B cell (primary cell): Measurements from ENCODE around the gene CIP2A. TPM values are rescaled to one million over a fixed set of nuclear protein-coding genes. Genes with fewer than 3 reads are reported as not detected.

Experiments
- ATAC-seq: fragments of 200-7000 bp; cut with Tn5 transposase; one replicate; pipeline ENCODE4 v1.10.0; 2021; ENCODE audit warnings: low read depth, mild to moderate bottlenecking, moderate number of reproducible peaks, moderate library complexity
- CTCF ChIA-PET: fragments of 350-600 bp; sonication (Branson Sonifier 250); formaldehyde crosslinking; loops from one replicate; lab custom pipeline; 2021; ENCODE audit warnings: antibody characterized with exemption, inconsistent platforms; lab: Charles Lee
- POLR2A ChIA-PET: fragments of 350-600 bp; sonication (Branson Sonifier 250); formaldehyde crosslinking; loops from one replicate; lab custom pipeline; 2021; ENCODE audit warnings: antibody characterized with exemption; lab: Charles Lee
- DNase-seq: peaks from one replicate; pipeline ENCODE4 v3.0.0; 2013
- H2AFZ ChIP-seq: 2 replicates; pipeline ENCODE4 v1.6.1; 2012; ENCODE audit warnings: mild to moderate bottlenecking, low read depth, low read length; ENCODE audit not compliant: insufficient read depth, poor library complexity, severe bottlenecking
- H3K27ac ChIP-seq, 2 donors: 1 replicate in 1 of 2; 2 replicates in 1 of 2; pipeline ENCODE4 v1.5.1; 2012 to 2013; ENCODE audit warnings: low read length in 2 of 2, mild to moderate bottlenecking in 2 of 2, moderate library complexity in 1 of 2
- H3K27me3 ChIP-seq, 4 experiments: fragments of 200-600 bp in 1 of 4; sonication (generic) in 1 of 4; replicated peaks in 1 of 4; 1 replicate in 2 of 4; 2 replicates in 2 of 4; pipeline versions ENCODE4 v1.6.1 to v1.7.0; 2013 to 2016; ENCODE audit warnings: low read length in 3 of 4, mild to moderate bottlenecking in 2 of 4, mixed read lengths in 1 of 4, moderate library complexity in 1 of 4; ENCODE audit not compliant: insufficient read depth in 4 of 4, control insufficient read depth in 3 of 4; ENCODE audit errors: control extremely low read depth in 1 of 4
- H3K36me3 ChIP-seq, 2 experiments: replicated peaks in 1 of 2; 1 replicate in 1 of 2; 2 replicates in 1 of 2; pipeline versions ENCODE4 v1.6.1 to v1.7.1; 2013; ENCODE audit warnings: low read length in 1 of 2; ENCODE audit not compliant: insufficient read depth in 2 of 2, control insufficient read depth in 1 of 2; ENCODE audit errors: control extremely low read depth in 1 of 2, extremely low read depth in 1 of 2
- H3K4me1 ChIP-seq, 2 donors: fragments of 200-600 bp in 1 of 2; sonication (generic) in 1 of 2; 1 replicate in 1 of 2; 2 replicates in 1 of 2; pipeline versions ENCODE4 v1.5.1 to v1.6.1; 2013 to 2017; ENCODE audit warnings: low read length in 2 of 2; ENCODE audit not compliant: control insufficient read depth in 2 of 2, insufficient read depth in 2 of 2
- H3K4me2 ChIP-seq: replicated peaks from 2 replicates; pipeline ENCODE3; 2012; ENCODE audit warnings: mild to moderate bottlenecking, low read depth, low read length; ENCODE audit not compliant: poor library complexity, severe bottlenecking
- H3K4me3 ChIP-seq, 5 experiments: fragments of 200-600 bp in 1 of 5; sonication (generic) in 1 of 5; 1 replicate in 3 of 5; 2 replicates in 2 of 5; pipeline versions ENCODE4 v1.5.1 to v1.7.0; 2011 to 2016; ENCODE audit warnings: low read length in 4 of 5, mild to moderate bottlenecking in 4 of 5, low read depth in 2 of 5, control low read depth in 1 of 5, moderate library complexity in 1 of 5; ENCODE audit not compliant: insufficient read depth in 1 of 5; ENCODE audit errors: control extremely low read depth in 1 of 5, extremely low read depth in 1 of 5
- H3K79me2 ChIP-seq: fragments of 200-600 bp; sonication (generic); one replicate; pipeline ENCODE4 v1.6.0; 2016; ENCODE audit warnings: low read length; ENCODE audit not compliant: control insufficient read depth, insufficient read depth
- H3K9ac ChIP-seq: fragments of 200-600 bp; sonication (generic); 2 replicates; pipeline ENCODE4 v1.6.1; 2017; ENCODE audit warnings: mild to moderate bottlenecking, low read length, moderate library complexity
- H3K9me3 ChIP-seq, 3 donors: one replicate each; pipeline versions ENCODE4 v1.6.1 to v1.7.1; 2013; ENCODE audit warnings: low read length in 2 of 3; ENCODE audit not compliant: control insufficient read depth in 2 of 3, insufficient read depth in 1 of 3; ENCODE audit errors: control extremely low read depth in 1 of 3
- H4K20me1 ChIP-seq: 2 replicates; pipeline ENCODE4 v1.6.0; 2012; ENCODE audit warnings: mild to moderate bottlenecking, low read length; ENCODE audit not compliant: insufficient read depth, control insufficient read depth, poor library complexity, severe bottlenecking
- H3K27ac Mint-ChIP-seq: one replicate; pipeline ENCODE4 v1.8.0; 2021; ENCODE audit warnings: mixed read lengths
- H3K27me3 Mint-ChIP-seq: one replicate; pipeline ENCODE4 v1.8.0; 2021; ENCODE audit warnings: mixed read lengths
- H3K4me1 Mint-ChIP-seq: one replicate; pipeline ENCODE4 v1.8.0; 2021; ENCODE audit warnings: mixed read lengths
- H3K4me3 Mint-ChIP-seq: one replicate; pipeline ENCODE4 v1.8.0; 2021; ENCODE audit warnings: mixed read lengths
- H3K9me3 Mint-ChIP-seq: one replicate; pipeline ENCODE4 v1.8.0; 2022; ENCODE audit warnings: mixed read lengths; ENCODE audit not compliant: insufficient read depth
- CTCF ChIP-seq: fragments of 200-600 bp; IDR thresholded peaks from one replicate; pipeline ENCODE4 v1.8.0; 2022; ENCODE audit warnings: antibody characterized with exemption, mild to moderate bottlenecking
- EZH2 ChIP-seq: IDR thresholded peaks from 2 replicates; pipeline ENCODE4 v1.6.1; 2012; ENCODE audit warnings: borderline replicate concordance, low read depth, mild to moderate bottlenecking, moderate library complexity, low read length; ENCODE audit not compliant: insufficient read depth, poor library complexity, severe bottlenecking
- WGBS: methylation state at CpG from one replicate; pipeline ENCODE4 v1.1.5; 2013; ENCODE audit warnings: missing lambda C conversion rate; ENCODE audit not compliant: insufficient coverage; 5-methylcytosine and 5-hydroxymethylcytosine counted together
- intact Hi-C: fragments of 100-400 bp; cut with micrococcal nuclease; formaldehyde crosslinking; loops from one replicate; pipeline ENCODE4 v1.10.0; 2022
- polyA plus RNA-seq: library from polyadenylated mRNA; depleted of rRNA; stranded (reverse); fragments of >200 nt; gene quantifications from 2 replicates; pipeline ENCODE4 v1.2.3, GENCODE V29; 2012
- total RNA-seq, 2 donors: library from RNA; stranded (reverse); fragments of 120-200 nt in 1 of 2; gene quantifications; 1 replicate in 1 of 2; 2 replicates in 1 of 2; pipeline versions ENCODE4 v1.2.3 to v1.2.4, GENCODE V29; 2013 to 2022

CIP2A gene
- total and polyA plus RNA-seq, 2 donors (not counting 1 experiment from before 2014, with no cell fraction given), result 2.3 to 11.0 TPM

- no peak overlapping the region for H3K4me3 Mint-ChIP-seq
- Histone ChIP-seq H3K27ac (no peak overlapping the region), H3K27me3 (no peaks in the 10 kb centered on the region), H3K79me2 (peaks cover 15% of the 10 kb centered on the region), H4K20me1 (no peaks in the 10 kb centered on the region), H3K4me1 (peaks cover 39% of the 10 kb centered on the region in 2 donors), H3K4me2 (no peak overlapping the region), H3K4me3 (no peak overlapping the region), H3K9me3 (no peaks in the 10 kb centered on the region), H3K36me3 (no peaks in the 10 kb centered on the region), H2AFZ (no peak overlapping the region), H3K9ac (no peak overlapping the region)
- ChIA-PET CTCF (interaction anchor here (1.9 kb wide), 1 partner anchor 10 kb away, joined by 8 read pairs; the partner anchor contains the start of genes CIP2A and DZIP3), POLR2A (interaction anchor here (1.5 kb wide), 1 partner anchor 10 kb away, joined by 3 read pairs; the partner anchor contains the start of genes CIP2A and DZIP3)
- intact Hi-C loops, result loop anchor here (10.0 kb wide), 1 partner anchor 1165 kb away; no protein-coding TSS in a partner anchor
- no peak overlapping the region for H3K27ac Mint-ChIP-seq
- no peak for TF ChIP-seq CTCF
- TF ChIP-seq EZH2, result no peak
- H3K27me3 Mint-ChIP-seq, result no peaks in the 10 kb centered on the region
- ATAC-seq (no peak), DNase-seq (no peak)
- no CpG with 5 or more reads among the region's 1 CpG for WGBS
- H3K4me1 Mint-ChIP-seq, result peaks cover 44% of the 10 kb centered on the region
- no peaks in the 10 kb centered on the region for H3K9me3 Mint-ChIP-seq
These were observed 10.6 kb upstream of the CIP2A start for GRCh38 chr3:108599677-108600409.

GRCh38 chr3:108598375-108598774 is 9.1 kb upstream of the CIP2A start:
- DNase-seq (no peak), ATAC-seq (no peak)
- no peak overlapping the region for H3K4me3 ChIP-seq
- H4K20me1 ChIP-seq, result no peaks in the 10 kb centered on the region
- no peak overlapping the region for H2AFZ ChIP-seq
- H3K9ac ChIP-seq, result no peak overlapping the region
- no peak overlapping the region for H3K27ac ChIP-seq
- no peaks in the 10 kb centered on the region for H3K9me3 Mint-ChIP-seq
- ChIA-PET CTCF (interaction anchor here (1.9 kb wide), 1 partner anchor 8 kb away, joined by 8 read pairs; the partner anchor contains the start of genes CIP2A and DZIP3), POLR2A (interaction anchor here (0.5 to 1.5 kb wide), 2 partner anchors 9 to 92 kb away, joined by 3 to 6 read pairs; partner anchors contain the start of genes CIP2A and DZIP3)
- H3K36me3 ChIP-seq, result no peaks in the 10 kb centered on the region
- H3K4me1 ChIP-seq, result peaks cover 30% of the 10 kb centered on the region in 2 donors
- TF ChIP-seq EZH2 (no peak), CTCF (no peak)
- H3K79me2 ChIP-seq, result peaks cover 16% of the 10 kb centered on the region
- H3K27me3 Mint-ChIP-seq, result no peaks in the 10 kb centered on the region
- H3K4me3 Mint-ChIP-seq, result no peak overlapping the region
- WGBS, result no CpG with 5 or more reads among the region's 5 CpGs
- H3K27me3 ChIP-seq, result no peaks in the 10 kb centered on the region
- intact Hi-C loops, result loop anchor here (10.0 kb wide), 1 partner anchor 1164 kb away; no protein-coding TSS in a partner anchor
- no peak overlapping the region for H3K27ac Mint-ChIP-seq
- no peak overlapping the region for H3K4me2 ChIP-seq
- H3K4me1 Mint-ChIP-seq, result peaks cover 35% of the 10 kb centered on the region
- no peaks in the 10 kb centered on the region for H3K9me3 ChIP-seq
